ENCODE measurements around the gene EHMT1.

Gene EHMT1

GRCh38 chr9:137797206-137798120 lies 178.7 kb downstream of the EHMT1 start:
- CTCF ChIA-PET: no interaction called here
- POLR2A ChIA-PET: no interaction called here
- no peak for DNase-seq (ENCODE audit: extremely low spot score)
- TF ChIP-seq LEF1 (IDR thresholded peaks at IDR 0.05; ENCODE audit: borderline replicate concordance): no peak

- no peak for DNase-seq (ENCODE audit: extremely low spot score)
- ChIA-PET CTCF (no interaction called here), POLR2A (no interaction called here)
- TF ChIP-seq SP1 (IDR thresholded peaks at IDR 0.05) (no peak), FOXA1 (IDR thresholded peaks at IDR 0.05) (no peak), LEF1 (IDR thresholded peaks at IDR 0.05; ENCODE audit: borderline replicate concordance) (no peak), CTBP1 (IDR thresholded peaks at IDR 0.05; ENCODE audit: borderline replicate concordance) (no peak), FOXK2 (IDR thresholded peaks at IDR 0.05) (no peak), NFRKB (IDR thresholded peaks at IDR 0.05) (no peak)
Observed at GRCh38 chr9:137798142-137798541, 179.3 kb downstream of the EHMT1 start.

GRCh38 chr9:137798901-137799629 lies 180.3 kb downstream of the EHMT1 start:
- CTCF ChIA-PET: no interaction called here
- no peak for DNase-seq (ENCODE audit: extremely low spot score)
- POLR2A ChIA-PET: no interaction called here
- no peak for TF ChIP-seq HDGF (IDR thresholded peaks at IDR 0.05; ENCODE audit: borderline replicate concordance)
- no peak for TF ChIP-seq FOXM1 (IDR thresholded peaks at IDR 0.05; ENCODE audit: borderline replicate concordance)
- TF ChIP-seq ELF4 (IDR thresholded peaks at IDR 0.05): no peak
- no peak for TF ChIP-seq CTBP1 (IDR thresholded peaks at IDR 0.05; ENCODE audit: borderline replicate concordance)
- no peak for TF ChIP-seq L3MBTL2 (conservative IDR thresholded peaks at IDR 0.05)
- no peak for TF ChIP-seq NFRKB (IDR thresholded peaks at IDR 0.05)
- no peak for TF ChIP-seq FOXK2 (IDR thresholded peaks at IDR 0.05)
- TF ChIP-seq BHLHE40 (IDR thresholded peaks at IDR 0.05; ENCODE audit: borderline replicate concordance): no peak
- no peak for TF ChIP-seq LEF1 (IDR thresholded peaks at IDR 0.05; ENCODE audit: borderline replicate concordance)
- TF ChIP-seq FOXA1 (IDR thresholded peaks at IDR 0.05): no peak
- TF ChIP-seq ZNF384 (IDR thresholded peaks at IDR 0.05): no peak
- TF ChIP-seq ARNT (IDR thresholded peaks at IDR 0.05): no peak
- TF ChIP-seq SUZ12 (IDR thresholded peaks at IDR 0.05): no peak
- no peak for TF ChIP-seq PKNOX1 (IDR thresholded peaks at IDR 0.05)
- TF ChIP-seq SP1 (IDR thresholded peaks at IDR 0.05): no peak

- CTCF ChIA-PET: no interaction called here
- POLR2A ChIA-PET: no interaction called here
- no peak for DNase-seq (ENCODE audit: extremely low spot score)
- TF ChIP-seq ZNF384 (IDR thresholded peaks at IDR 0.05): no peak
- TF ChIP-seq FOXM1 (IDR thresholded peaks at IDR 0.05; ENCODE audit: borderline replicate concordance): no peak
- TF ChIP-seq PKNOX1 (IDR thresholded peaks at IDR 0.05): no peak
Observed at GRCh38 chr9:137799630-137799983, 180.8 kb downstream of the EHMT1 start.

GRCh38 chr9:137800196-137801022 lies 181.6 kb downstream of the EHMT1 start:
- CTCF ChIA-PET: no interaction called here
- POLR2A ChIA-PET: no interaction called here
- DNase-seq (ENCODE audit: extremely low spot score): no peak
- TF ChIP-seq ARNT (IDR thresholded peaks at IDR 0.05) (no peak), TARDBP (IDR thresholded peaks at IDR 0.05) (no peak), SP1 (IDR thresholded peaks at IDR 0.05) (no peak), PKNOX1 (IDR thresholded peaks at IDR 0.05) (no peak), SUZ12 (IDR thresholded peaks at IDR 0.05) (no peak), ELF4 (IDR thresholded peaks at IDR 0.05) (no peak), FOXK2 (IDR thresholded peaks at IDR 0.05) (no peak), CTBP1 (IDR thresholded peaks at IDR 0.05; ENCODE audit: borderline replicate concordance) (no peak), LEF1 (IDR thresholded peaks at IDR 0.05; ENCODE audit: borderline replicate concordance) (no peak), NFRKB (IDR thresholded peaks at IDR 0.05) (no peak), BHLHE40 (IDR thresholded peaks at IDR 0.05; ENCODE audit: borderline replicate concordance) (no peak), FOXA1 (IDR thresholded peaks at IDR 0.05) (no peak), HDGF (IDR thresholded peaks at IDR 0.05; ENCODE audit: borderline replicate concordance) (no peak), ZNF384 (IDR thresholded peaks at IDR 0.05) (no peak), FOXM1 (IDR thresholded peaks at IDR 0.05; ENCODE audit: borderline replicate concordance) (no peak), L3MBTL2 (conservative IDR thresholded peaks at IDR 0.05) (no peak)

- DNase-seq (ENCODE audit: extremely low spot score): no peak
- CTCF ChIA-PET: no interaction called here
- no peak for TF ChIP-seq FOXM1 (IDR thresholded peaks at IDR 0.05; ENCODE audit: borderline replicate concordance)
- no peak for TF ChIP-seq ELF4 (IDR thresholded peaks at IDR 0.05)
- TF ChIP-seq CTBP1 (IDR thresholded peaks at IDR 0.05; ENCODE audit: borderline replicate concordance): no peak
- no peak for TF ChIP-seq BHLHE40 (IDR thresholded peaks at IDR 0.05; ENCODE audit: borderline replicate concordance)
- no peak for TF ChIP-seq SP1 (IDR thresholded peaks at IDR 0.05)
- TF ChIP-seq ARNT (IDR thresholded peaks at IDR 0.05): no peak
- no peak for TF ChIP-seq L3MBTL2 (conservative IDR thresholded peaks at IDR 0.05)
- TF ChIP-seq PKNOX1 (IDR thresholded peaks at IDR 0.05): no peak
- TF ChIP-seq SUZ12 (IDR thresholded peaks at IDR 0.05): no peak
- no peak for TF ChIP-seq ZNF384 (IDR thresholded peaks at IDR 0.05)
- TF ChIP-seq TARDBP (IDR thresholded peaks at IDR 0.05): no peak
- TF ChIP-seq LEF1 (IDR thresholded peaks at IDR 0.05; ENCODE audit: borderline replicate concordance): no peak
- POLR2A ChIA-PET: no interaction called here
Observed at GRCh38 chr9:137801023-137801319, 182.2 kb downstream of the EHMT1 start.

Measured in HEK293T (cell line).